Measurements from ENCODE around the gene IGF2. TPM values are rescaled to one million over a fixed set of nuclear protein-coding genes. Genes with fewer than 3 reads are reported as not detected.

IGF2 gene
- total and polyA plus RNA-seq, 2 of the 8 experiments (the other 6 are each of a cell fraction or from before 2014, with no cell fraction given) = 0.74 to 1.5 TPM

DNA sequence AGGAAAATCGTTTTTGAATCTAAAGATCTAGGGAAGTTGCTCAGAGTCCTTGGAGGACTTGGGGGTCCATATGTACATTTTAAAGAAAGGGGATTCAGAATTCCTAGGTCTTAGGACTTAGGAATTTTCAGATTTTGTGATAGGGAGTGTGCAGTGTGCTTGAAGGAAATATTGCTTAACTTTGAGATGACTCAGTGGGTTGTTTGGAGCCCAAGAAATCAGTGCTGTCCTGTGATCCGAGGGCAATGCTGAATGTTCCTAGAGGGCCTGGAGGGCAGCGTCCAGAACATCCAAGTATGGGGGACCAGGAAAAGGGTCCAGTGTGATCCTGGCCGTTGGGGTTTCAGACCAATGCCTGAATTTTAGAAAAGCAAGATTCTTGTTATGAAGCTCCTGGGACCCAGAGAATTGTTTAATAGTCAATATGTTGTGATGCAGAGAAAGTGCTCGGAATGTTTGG, 3.1 kb upstream of the IGF2 start:
- no peak overlapping the region for H2BK20ac ChIP-seq (ENCODE audit: low read length)
- H2AFZ ChIP-seq (ENCODE audit: low read length) = no peak overlapping the region
- no peak overlapping the region for H4K91ac ChIP-seq (replicated peaks; ENCODE audit: insufficient read length, low read length)
- H3K4ac ChIP-seq (replicated peaks; ENCODE audit: insufficient read length, low read depth, low read length) = no peak overlapping the region
- no peaks in the 10 kb centered on the region for H3K79me1 ChIP-seq (ENCODE audit: low read depth, low read length)
- no peak overlapping the region for H2AK5ac ChIP-seq (ENCODE audit: low read depth, low read length)
- whole genome bisulfite sequencing, 2 experiments (ENCODE audit: extremely low coverage in 1 of 2, insufficient coverage in 1 of 2, insufficient read length in 1 of 2, insufficient replicate concordance in 2 of 2, low coverage in 1 of 2, low lambda C conversion rate in 2 of 2, missing lambda C conversion rate in 1 of 2) = 27% methylated on average over 5 of the region's 5 CpGs; no CpG with 5 or more reads in 1 of the 2 experiments
- H3K36me3 ChIP-seq (ENCODE audit: control insufficient read depth in 2 of 4, insufficient read depth in 4 of 4, low read length in 3 of 4) = peaks cover 0 to 3% (median 0%) of the 10 kb centered on the region in 4 experiments; a peak in 1 of 8 replicates
- H3K18ac ChIP-seq (ENCODE audit: extremely low read depth, low read length) = no peak overlapping the region
- ChIA-PET POLR2A (ENCODE audit: partially characterized antibody) (no interaction called here), CTCF (ENCODE audit: partially characterized antibody) (interaction anchor here (2.2 to 12.3 kb wide), 3 partner anchors 9 to 260 kb away, joined by 8 to 170 read pairs (median 53); no protein-coding TSS in a partner anchor)
- peaks cover 10 to 18% of the 10 kb centered on the region in 2 experiments for H4K20me1 ChIP-seq (replicated peaks in 1 of 2; ENCODE audit: control insufficient read depth in 1 of 2, insufficient read depth in 2 of 2, low read length in 2 of 2)
- peak; percentile 70; the same call in 1 of the 2 replicates for TF ChIP-seq SUZ12 (IDR thresholded peaks at IDR 0.05; ENCODE audit: low read length)
- no peak for TF ChIP-seq CHD2 (IDR thresholded peaks at IDR 0.05; ENCODE audit: low read length)
- TF ChIP-seq EGR1 (IDR thresholded peaks at IDR 0.05; ENCODE audit: borderline replicate concordance, low read depth, low read length) = no peak
- no peak for TF ChIP-seq BACH1 (IDR thresholded peaks at IDR 0.05; ENCODE audit: low read length)
- TF ChIP-seq RNF2 (IDR thresholded peaks at IDR 0.05; ENCODE audit: borderline replicate concordance, low read depth, low read length, missing control alignments, poor library complexity, severe bottlenecking) = peak; percentile 96
- no peak overlapping the region for H3K23ac ChIP-seq (ENCODE audit: insufficient read length)
- H3K56ac ChIP-seq (replicated peaks; ENCODE audit: insufficient read length, low read depth, low read length) = no peak overlapping the region
- DNase-seq (ENCODE audit: low read depth in 1 of 2, low spot score in 2 of 2) (no peak), FAIRE-seq (no peak)
- no peak overlapping the region for H3K27ac ChIP-seq (ENCODE audit: low read depth, low read length)
- no peaks in the 10 kb centered on the region for H3K79me2 ChIP-seq (ENCODE audit: control insufficient read depth in 1 of 2, insufficient read depth in 2 of 2, low read length in 2 of 2)
- no peak overlapping the region for H4K8ac ChIP-seq (ENCODE audit: extremely low read depth, insufficient read depth, low read length)
- H3K4me2 ChIP-seq (ENCODE audit: insufficient read depth in 1 of 2, low read depth in 2 of 2, low read length in 2 of 2) = no peak overlapping the region
- H2BK12ac ChIP-seq (ENCODE audit: low read depth, low read length) = no peak overlapping the region
- no peak overlapping the region for H3K14ac ChIP-seq (ENCODE audit: insufficient read length)
- no peak overlapping the region for H2BK15ac ChIP-seq (ENCODE audit: low read length)
- peaks cover 98 to 100% (median 98%) of the 10 kb centered on the region in 4 experiments for H3K27me3 ChIP-seq (replicated peaks in 1 of 4; ENCODE audit: control insufficient read depth in 3 of 4, extremely low read depth in 1 of 4, insufficient read depth in 3 of 4, low read length in 3 of 4)
- H3K23me2 ChIP-seq (ENCODE audit: low read depth, low read length) = peaks cover 7% of the 10 kb centered on the region; the same call in 1 of the 2 replicates
- H3K9ac ChIP-seq (replicated peaks in 1 of 4; ENCODE audit: extremely low read depth in 1 of 4, low read depth in 3 of 4, low read length in 3 of 4) = no peak overlapping the region
- no peak overlapping the region for H2BK5ac ChIP-seq (ENCODE audit: low read depth, low read length)
- peaks cover 0 to 12% (median 7%) of the 10 kb centered on the region in 4 experiments; a peak in 6 of 7 replicates for H3K4me1 ChIP-seq (replicated peaks in 1 of 4; ENCODE audit: control insufficient read depth in 3 of 4, insufficient read depth in 4 of 4, low read length in 3 of 4)
- H3K9me3 ChIP-seq (ENCODE audit: insufficient read depth in 2 of 2, low read depth in 1 of 2, low read length in 1 of 2) = no peaks in the 10 kb centered on the region
- H4K5ac ChIP-seq (ENCODE audit: insufficient read length, low read depth, low read length) = no peak overlapping the region
- no peak overlapping the region for H2BK120ac ChIP-seq (replicated peaks; ENCODE audit: low read depth, low read length)
- no peak overlapping the region for H3K4me3 ChIP-seq (ENCODE audit: extremely low read depth in 1 of 4, insufficient read depth in 2 of 4, low read depth in 3 of 4, low read length in 4 of 4)

Data from H1 (cell line).